IMR-90 (cell line): ENCODE data around the gene SPATA2. TPM values are rescaled to one million over a fixed set of nuclear protein-coding genes. Genes with fewer than 3 reads are reported as not detected.

ENCODE experiments used
- ATAC-seq: fragments of 200-7000 bp; cut with Tn5 transposase; 2 replicates; pipeline ENCODE4 v1.9.1; 2020; ENCODE audit warnings: low read depth, mild to moderate bottlenecking, moderate library complexity
- BruUV-seq: library from RNA; stranded (reverse); fragments of 400-500 nt; replicated peaks from 2 replicates; lab custom pipeline; 2021; lab: Mats Ljungman, UMichigan
- CTCF ChIA-PET: fragments of 300-600 bp; formaldehyde crosslinking; extraction: SDS; loops from one replicate; lab custom pipeline; 2021; ENCODE audit warnings: antibody characterized with exemption; lab: Yijun Ruan, JAX
- POLR2A ChIA-PET: fragments of 300-600 bp; sonication (Branson Sonifier 250); formaldehyde crosslinking; loops from one replicate; lab custom pipeline; 2022; ENCODE audit warnings: antibody characterized with exemption; ENCODE audit not compliant: unreplicated experiment; lab: Charles Lee
- DNase-seq: peaks from one replicate; pipeline ENCODE4 v3.0.0; 2013
- H2AFZ ChIP-seq: replicated peaks from 2 replicates; pipeline ENCODE3; 2013; ENCODE audit warnings: low read length, mild to moderate bottlenecking; ENCODE audit not compliant: poor library complexity
- H2AK5ac ChIP-seq: 2 replicates; pipeline ENCODE4 v1.6.1; 2013; ENCODE audit warnings: low read depth, low read length, inconsistent platforms
- H2AK9ac ChIP-seq: replicated peaks from 2 replicates; pipeline ENCODE3; 2013; ENCODE audit warnings: mild to moderate bottlenecking, low read depth, low read length, moderate library complexity; ENCODE audit not compliant: poor library complexity
- H2BK120ac ChIP-seq: 2 replicates; pipeline ENCODE4 v1.6.1; 2013; ENCODE audit warnings: low read depth, low read length, inconsistent platforms
- H2BK15ac ChIP-seq: 3 replicates; pipeline ENCODE4 v1.6.1; 2013; ENCODE audit warnings: low read depth, low read length, inconsistent platforms
- H2BK20ac ChIP-seq: 2 replicates; pipeline ENCODE4 v1.6.1; 2013; ENCODE audit warnings: low read depth, mild to moderate bottlenecking, inconsistent platforms, low read length, moderate library complexity
- H2BK5ac ChIP-seq: 2 replicates; pipeline ENCODE4 v1.6.1; 2013; ENCODE audit warnings: mild to moderate bottlenecking, low read depth, low read length, inconsistent platforms; ENCODE audit not compliant: poor library complexity, severe bottlenecking
- H3K14ac ChIP-seq: replicated peaks from 2 replicates; pipeline ENCODE4 v1.6.1; 2013; ENCODE audit warnings: low read depth, low read length, inconsistent platforms
- H3K18ac ChIP-seq: 2 replicates; pipeline ENCODE4 v1.6.1; 2013; ENCODE audit warnings: low read depth, low read length, control low read depth
- H3K23ac ChIP-seq: 2 replicates; pipeline ENCODE4 v1.6.1; 2013; ENCODE audit warnings: low read depth, low read length, inconsistent platforms
- H3K27ac ChIP-seq: 2 replicates; pipeline ENCODE4 v1.5.1; 2013; ENCODE audit warnings: mild to moderate bottlenecking, control low read depth, low read length; ENCODE audit not compliant: insufficient read depth
- H3K27me3 ChIP-seq: 2 replicates; pipeline ENCODE4 v1.6.1; 2013; ENCODE audit warnings: low read length; ENCODE audit not compliant: control insufficient read depth, insufficient read depth
- H3K36me3 ChIP-seq: 2 replicates; pipeline ENCODE4 v1.6.1; 2013; ENCODE audit warnings: low read length, mixed read lengths; ENCODE audit not compliant: control insufficient read depth, insufficient read depth
- H3K4ac ChIP-seq: 2 replicates; pipeline ENCODE4 v1.6.1; 2013; ENCODE audit warnings: low read depth, low read length, inconsistent platforms
- H3K4me1 ChIP-seq: 2 replicates; pipeline ENCODE4 v1.6.1; 2013; ENCODE audit warnings: low read length, mixed read lengths; ENCODE audit not compliant: control insufficient read depth, insufficient read depth
- H3K4me2 ChIP-seq: 2 replicates; pipeline ENCODE4 v1.6.1; 2013; ENCODE audit warnings: low read depth, mild to moderate bottlenecking, control low read depth, low read length, moderate library complexity
- H3K4me3 ChIP-seq: 2 replicates; pipeline ENCODE4 v1.5.1; 2013; ENCODE audit warnings: low read depth, mild to moderate bottlenecking, control low read depth, low read length, moderate library complexity; ENCODE audit not compliant: insufficient read depth
- H3K56ac ChIP-seq: 2 replicates; pipeline ENCODE4 v1.6.1; 2013; ENCODE audit warnings: low read length, inconsistent platforms; ENCODE audit not compliant: insufficient read depth; ENCODE audit errors: extremely low read depth
- H3K79me1 ChIP-seq, 2 experiments: 2 replicates each; pipeline ENCODE4 v1.6.1; 2013; ENCODE audit warnings: low read length in 2 of 2, inconsistent platforms in 1 of 2, low read depth in 1 of 2
- H3K9ac ChIP-seq: 2 replicates; pipeline ENCODE4 v1.6.1; 2013; ENCODE audit warnings: low read depth, low read length, control low read depth
- H3K9me1 ChIP-seq: 2 replicates; pipeline ENCODE4 v1.6.1; 2013; ENCODE audit warnings: low read length, inconsistent platforms; ENCODE audit not compliant: insufficient read depth
- H3K9me3 ChIP-seq: 2 replicates; pipeline ENCODE4 v1.6.1; 2013; ENCODE audit warnings: low read length; ENCODE audit not compliant: control insufficient read depth, insufficient read depth
- H4K20me1 ChIP-seq: 2 replicates; pipeline ENCODE4 v1.6.1; 2013; ENCODE audit warnings: low read length, inconsistent platforms; ENCODE audit not compliant: insufficient read depth
- H4K5ac ChIP-seq: 2 replicates; pipeline ENCODE4 v1.6.1; 2013; ENCODE audit warnings: mild to moderate bottlenecking, low read depth, low read length, control low read depth
- H4K8ac ChIP-seq, 2 experiments: 2 replicates each; pipeline ENCODE4 v1.6.1; 2013; ENCODE audit warnings: low read depth in 2 of 2, low read length in 2 of 2, control low read depth in 1 of 2, inconsistent platforms in 1 of 2
- H4K91ac ChIP-seq: 2 replicates; pipeline ENCODE4 v1.6.1; 2013; ENCODE audit warnings: low read depth, low read length, inconsistent platforms; ENCODE audit not compliant: insufficient read depth
- MAZ ChIP-seq: IDR thresholded peaks from 2 replicates; pipeline ENCODE4 v1.6.1; 2012; ENCODE audit warnings: low read depth, mild to moderate bottlenecking, low read length, improper control_type of control experiment, moderate library complexity, borderline replicate concordance
- MXI1 ChIP-seq: IDR thresholded peaks from 2 replicates; pipeline ENCODE4 v1.6.1; 2012; ENCODE audit warnings: low read depth, mild to moderate bottlenecking, low read length, moderate library complexity, borderline replicate concordance
- POLR2A ChIP-seq: IDR thresholded peaks from 2 replicates; pipeline ENCODE4 v1.6.1; 2012; ENCODE audit warnings: mild to moderate bottlenecking, low read depth, low read length
- RCOR1 ChIP-seq: IDR thresholded peaks from 2 replicates; pipeline ENCODE4 v1.6.1; 2012; ENCODE audit warnings: mild to moderate bottlenecking, low read length, improper control_type of control experiment; ENCODE audit not compliant: insufficient replicate concordance
- SMC3 ChIP-seq: fragments of 150-350 bp; IDR thresholded peaks from 2 replicates; pipeline ENCODE4 v1.6.1; 2016; ENCODE audit warnings: low read depth, mild to moderate bottlenecking, antibody characterized with exemption, low read length, moderate library complexity
- WGBS, 2 experiments: methylation state at CpG; one replicate each; pipeline versions ENCODE4 v1.1.5 to v1.1.7; 2013; ENCODE audit warnings: missing lambda C conversion rate in 2 of 2; ENCODE audit not compliant: insufficient read length in 1 of 2; ENCODE audit errors: extremely low coverage in 2 of 2; 5-methylcytosine and 5-hydroxymethylcytosine counted together
- dilution Hi-C: fragments of 300-500 bp; cut with HindIII; formaldehyde crosslinking; loops from one replicate; pipeline ENCODE4 v1.14.3; 2018; ENCODE audit warnings: low sequenced_read_pairs; ENCODE audit not compliant: unreplicated experiment
- in situ Hi-C: fragments of 300-500 bp; cut with MboI; formaldehyde crosslinking; loops from 3 replicates; pipeline ENCODE4 v1.14.3; 2019; ENCODE audit warnings: low sequenced_read_pairs, inconsistent platforms, mixed read lengths
- intact Hi-C: fragments of 100-400 bp; cut with micrococcal nuclease; formaldehyde crosslinking; loops from 2 replicates; pipeline ENCODE4 v1.10.0; 2022
- polyA plus RNA-seq, 3 experiments: library from polyadenylated mRNA; depleted of rRNA; stranded (reverse); fragments of >200 nt; gene quantifications; 2 replicates each; pipeline ENCODE4 v1.2.3, GENCODE V29; 2012; ENCODE audit warnings: low replicate concordance in 1 of 3
- total RNA-seq: library from RNA; depleted of rRNA; stranded (reverse); fragments of >200 nt; gene quantifications from 2 replicates; pipeline ENCODE4 v1.2.3, GENCODE V29; 2012
- TF ChIP-seq, protein P1 (sequence below): fragments of 150-350 bp; IDR thresholded peaks from 2 replicates; pipeline ENCODE4 v1.6.1; 2016; ENCODE audit warnings: low read depth, mild to moderate bottlenecking, low read length, moderate library complexity, borderline replicate concordance

Gene SPATA2
- total and polyA plus RNA-seq, 2 of the 4 experiments (the other 2 are of a cell fraction): 1.3 to 4.5 TPM

DNA sequence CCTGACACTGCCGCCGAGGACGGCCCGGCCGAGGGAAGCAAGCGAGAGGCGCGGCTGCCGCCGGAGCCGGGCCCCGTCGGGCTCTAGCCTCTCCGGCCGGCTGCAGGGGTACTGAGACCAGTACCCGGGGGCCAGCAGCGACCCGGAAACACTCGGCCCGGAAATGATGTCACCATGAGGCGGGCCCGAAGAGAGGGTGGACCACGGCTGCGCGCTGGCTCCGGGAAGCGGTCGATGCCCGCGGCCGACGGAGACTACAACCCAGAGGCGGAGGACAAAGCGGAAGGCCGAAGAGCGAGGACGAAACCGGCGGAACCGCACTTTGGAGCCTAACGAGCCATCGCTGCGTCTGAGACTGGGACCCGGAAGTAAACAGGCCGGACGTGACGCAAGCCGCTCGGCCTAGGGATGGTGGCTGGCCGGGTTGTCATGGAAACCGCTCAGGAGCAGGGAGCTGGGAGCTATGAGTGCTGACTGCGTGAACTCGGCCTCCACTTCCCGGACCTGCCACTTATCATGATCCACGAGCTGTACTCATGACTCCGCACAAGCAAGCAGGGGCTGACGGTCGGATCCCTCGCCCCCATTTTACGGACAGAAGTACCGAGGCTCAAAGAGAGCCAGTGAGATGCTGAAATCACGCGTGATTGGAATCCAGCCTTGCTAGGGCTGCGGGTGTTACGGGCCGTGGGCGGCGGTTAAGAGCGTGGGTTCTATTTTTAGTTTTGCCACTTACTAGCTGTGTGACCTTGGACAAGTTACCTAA is at the start of gene SPATA2 (continued):
- TF ChIP-seq SMC3 (no peak), MAZ (peak; percentile 50; the same call in 1 of the 2 replicates), RCOR1 (peak; percentile 76), MXI1 (peak; percentile 26; the same call in 1 of the 2 replicates), POLR2A (peak; percentile 96)

DNA sequence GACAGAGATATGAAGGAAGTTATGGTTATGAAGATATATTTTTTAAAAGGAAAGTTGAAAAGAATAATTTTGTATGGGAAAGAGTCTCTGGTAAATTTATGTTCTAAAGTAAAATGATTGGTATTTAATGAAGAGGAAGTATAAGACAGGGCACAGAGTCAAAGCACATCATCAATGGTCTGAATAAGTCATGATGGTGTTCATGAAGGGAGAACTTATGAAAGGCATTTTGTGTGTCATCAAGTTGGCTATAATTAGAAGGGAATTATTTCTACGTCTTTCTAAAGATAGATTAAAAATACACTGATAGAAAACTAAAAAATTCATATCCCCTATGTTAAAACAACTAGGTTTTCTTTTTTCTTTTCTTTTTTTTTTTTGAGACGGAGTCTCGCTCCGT is 46.1 kb upstream of the SPATA2 start:
- no peaks in the 10 kb centered on the region for H3K9me3 ChIP-seq
- no peak overlapping the region for H3K23ac ChIP-seq
- no peak overlapping the region for H2AK5ac ChIP-seq
- peaks cover 9% of the 10 kb centered on the region for H3K9me1 ChIP-seq
- intact Hi-C loops (no loop called here), in situ Hi-C loops (no loop called here), dilution Hi-C loops (no loop called here)
- no peaks in the 10 kb centered on the region for H3K27me3 ChIP-seq
- no peak overlapping the region for H3K4me2 ChIP-seq
- ChIA-PET POLR2A (no interaction called here), CTCF (no interaction called here)
- no peak overlapping the region for H2BK15ac ChIP-seq
- no peak overlapping the region for H3K18ac ChIP-seq
- H4K20me1 ChIP-seq: no peaks in the 10 kb centered on the region
- ATAC-seq (no peak), DNase-seq (peak; percentile 53)
- H2AFZ ChIP-seq: no peak overlapping the region
- H2AK9ac ChIP-seq: no peak overlapping the region
- H4K8ac ChIP-seq: no peak overlapping the region
- H3K56ac ChIP-seq: no peak overlapping the region
- H3K14ac ChIP-seq: no peak overlapping the region
- no peak overlapping the region for H3K4me3 ChIP-seq
- TF ChIP-seq, protein P1, sequence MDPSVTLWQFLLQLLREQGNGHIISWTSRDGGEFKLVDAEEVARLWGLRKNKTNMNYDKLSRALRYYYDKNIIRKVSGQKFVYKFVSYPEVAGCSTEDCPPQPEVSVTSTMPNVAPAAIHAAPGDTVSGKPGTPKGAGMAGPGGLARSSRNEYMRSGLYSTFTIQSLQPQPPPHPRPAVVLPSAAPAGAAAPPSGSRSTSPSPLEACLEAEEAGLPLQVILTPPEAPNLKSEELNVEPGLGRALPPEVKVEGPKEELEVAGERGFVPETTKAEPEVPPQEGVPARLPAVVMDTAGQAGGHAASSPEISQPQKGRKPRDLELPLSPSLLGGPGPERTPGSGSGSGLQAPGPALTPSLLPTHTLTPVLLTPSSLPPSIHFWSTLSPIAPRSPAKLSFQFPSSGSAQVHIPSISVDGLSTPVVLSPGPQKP: no peak
- no TSS peak for BruUV-seq
- H2BK5ac ChIP-seq: no peak overlapping the region
- H3K4me1 ChIP-seq: no peaks in the 10 kb centered on the region
- H4K91ac ChIP-seq: no peak overlapping the region
- H3K36me3 ChIP-seq: peaks cover 22% of the 10 kb centered on the region
- no peak overlapping the region for H3K27ac ChIP-seq
- H2BK20ac ChIP-seq: no peak overlapping the region
- no peak overlapping the region for H4K5ac ChIP-seq
- no peak overlapping the region for H2BK120ac ChIP-seq
- WGBS, 2 experiments: 100% methylated on average over 3 of the region's 4 CpGs; no CpG with 5 or more reads in 1 of the 2 experiments
- peaks cover 6 to 28% of the 10 kb centered on the region in 2 experiments; a peak in 3 of 4 replicates for H3K79me1 ChIP-seq
- H3K4ac ChIP-seq: no peak overlapping the region
- no peak overlapping the region for H3K9ac ChIP-seq
